ENCODE data around the gene MCTP2.

- no peak for TF ChIP-seq GTF2F1 (IDR thresholded peaks at IDR 0.05; ENCODE audit: borderline replicate concordance, low read depth, low read length)
- no peak for TF ChIP-seq POLR2A (IDR thresholded peaks at IDR 0.05; ENCODE audit: control extremely low read depth in 1 of 2, low read depth in 2 of 2, low read length in 2 of 2)
- TF ChIP-seq SIX5 (IDR thresholded peaks at IDR 0.05; ENCODE audit: low read depth, low read length): no peak
- no peak for TF ChIP-seq POLR2AphosphoS5 (IDR thresholded peaks at IDR 0.05; ENCODE audit: low read depth, low read length)
- TF ChIP-seq ZNF274 (IDR thresholded peaks at IDR 0.05; ENCODE audit: borderline replicate concordance, extremely low read depth, low read length): no peak
- no peak for TF ChIP-seq RXRA (IDR thresholded peaks at IDR 0.05; ENCODE audit: insufficient read depth, low read depth, low read length)
- no peak for TF ChIP-seq CTCF (IDR thresholded peaks at IDR 0.05; ENCODE audit: control extremely low read depth in 1 of 3, insufficient read depth in 1 of 3, low read depth in 1 of 3, low read length in 3 of 3)
- no peak for TF ChIP-seq YY1 (IDR thresholded peaks at IDR 0.05; ENCODE audit: low read depth, low read length)
Measured at GRCh38 chr15:94417501-94418293, 186.3 kb downstream of the MCTP2 start.
